GM13976 (cell line): ENCODE results near the gene IL12RB2.

Experiments used
- DNase-seq: peaks from one replicate; pipeline ENCODE4 v3.0.0; 2012; ENCODE audit warnings: low spot score
- CTCF ChIP-seq: IDR thresholded peaks from 2 replicates; pipeline ENCODE4 v1.5.1; 2012; ENCODE audit warnings: borderline replicate concordance, mild to moderate bottlenecking; ENCODE audit not compliant: insufficient read depth; ENCODE audit errors: extremely low read depth, missing control alignments, control extremely low read depth
- in situ Hi-C: fragments of 300-500 bp; cut with MboI; formaldehyde crosslinking; loops from one replicate; pipeline ENCODE4 v1.12.0; 2022; ENCODE audit warnings: low sequenced_read_pairs, mixed read lengths, inconsistent platforms; ENCODE audit not compliant: unreplicated experiment

Gene IL12RB2

GRCh38 chr1:67308136-67308535, 463 bp downstream of the IL12RB2 start:
- peak; percentile 31 for DNase-seq
- in situ Hi-C loops = no loop called here
- no peak for TF ChIP-seq CTCF

- no peak for DNase-seq
- TF ChIP-seq CTCF = no peak
- in situ Hi-C loops = no loop called here
Measured at GRCh38 chr1:67312615-67313014, 4.9 kb downstream of the IL12RB2 start.

- no peak for DNase-seq
- in situ Hi-C loops = no loop called here
- TF ChIP-seq CTCF = no peak
Measured at GRCh38 chr1:67313934-67314671, 6.4 kb downstream of the IL12RB2 start.

- in situ Hi-C loops = no loop called here
- TF ChIP-seq CTCF = no peak
- DNase-seq = peak; percentile 27
Measured at GRCh38 chr1:67314696-67315095, 7.0 kb downstream of the IL12RB2 start.

- no peak for TF ChIP-seq CTCF
- in situ Hi-C loops = no loop called here
- DNase-seq = no peak
Measured at GRCh38 chr1:67316180-67316902, 8.7 kb downstream of the IL12RB2 start.

GRCh38 chr1:67316918-67317317, 9.2 kb downstream of the IL12RB2 start:
- no peak for TF ChIP-seq CTCF
- in situ Hi-C loops = no loop called here
- no peak for DNase-seq
